Measurements from ENCODE around the gene TP73.

DNA sequence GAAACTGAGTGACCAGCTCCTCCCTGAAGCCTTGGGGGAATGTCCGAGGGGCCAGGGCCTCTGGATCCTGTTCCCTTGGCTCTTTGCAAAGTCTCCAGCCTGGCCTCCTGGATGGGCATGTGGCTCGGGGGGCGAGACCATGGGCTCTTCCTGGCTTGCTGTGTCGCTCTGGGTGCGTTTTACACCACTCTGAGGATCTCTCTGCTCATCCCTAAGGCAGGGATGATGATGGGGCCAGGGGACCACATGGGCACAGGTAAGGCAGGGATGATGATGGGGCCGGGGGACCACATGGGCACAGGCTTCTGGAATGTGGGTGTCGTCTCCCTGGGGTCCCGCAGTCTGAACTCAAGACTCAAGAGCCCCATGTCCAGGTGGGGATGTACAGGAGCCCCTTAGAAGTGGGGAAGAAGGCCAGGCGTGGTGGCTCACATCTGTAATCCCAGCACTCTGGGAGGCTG, 17.7 kb downstream of the TP73 start:
- TF ChIP-seq CTCF (IDR thresholded peaks at IDR 0.05 in 2 of 3, conservative IDR thresholded peaks at IDR 0.05 in 1 of 3; ENCODE audit: borderline replicate concordance in 1 of 3, insufficient read depth in 1 of 3, low read depth in 2 of 3, low read length in 2 of 3) (no peak), YY1 (IDR thresholded peaks at IDR 0.05; ENCODE audit: extremely low read depth, insufficient replicate concordance, low read depth, low read length) (no peak), POLR2A (IDR thresholded peaks at IDR 0.05; ENCODE audit: borderline replicate concordance, extremely low read depth, insufficient read depth, insufficient read length) (no peak), MAX (IDR thresholded peaks at IDR 0.05) (no peak), CBX3 (IDR thresholded peaks at IDR 0.05; ENCODE audit: low read depth) (no peak)
- TF ChIP-seq, protein P1, sequence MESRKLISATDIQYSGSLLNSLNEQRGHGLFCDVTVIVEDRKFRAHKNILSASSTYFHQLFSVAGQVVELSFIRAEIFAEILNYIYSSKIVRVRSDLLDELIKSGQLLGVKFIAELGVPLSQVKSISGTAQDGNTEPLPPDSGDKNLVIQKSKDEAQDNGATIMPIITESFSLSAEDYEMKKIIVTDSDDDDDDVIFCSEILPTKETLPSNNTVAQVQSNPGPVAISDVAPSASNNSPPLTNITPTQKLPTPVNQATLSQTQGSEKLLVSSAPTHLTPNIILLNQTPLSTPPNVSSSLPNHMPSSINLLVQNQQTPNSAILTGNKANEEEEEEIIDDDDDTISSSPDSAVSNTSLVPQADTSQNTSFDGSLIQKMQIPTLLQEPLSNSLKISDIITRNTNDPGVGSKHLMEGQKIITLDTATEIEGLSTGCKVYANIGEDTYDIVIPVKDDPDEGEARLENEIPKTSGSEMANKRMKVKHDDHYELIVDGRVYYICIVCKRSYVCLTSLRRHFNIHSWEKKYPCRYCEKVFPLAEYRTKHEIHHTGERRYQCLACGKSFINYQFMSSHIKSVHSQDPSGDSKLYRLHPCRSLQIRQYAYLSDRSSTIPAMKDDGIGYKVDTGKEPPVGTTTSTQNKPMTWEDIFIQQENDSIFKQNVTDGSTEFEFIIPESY (IDR thresholded peaks at IDR 0.05; ENCODE audit: extremely low read depth, insufficient replicate concordance, low read length): no peak
